NB4 (cell line): Measurements from ENCODE around the gene CORIN.
"Not testable (repeated sequence)": the region's sequence is repeated elsewhere in the genome, so short reads cannot be mapped to it uniquely, and the experiment has no call there.

Experiments
- DNase-seq: peaks from one replicate; pipeline ENCODE4 v3.0.0; 2010; ENCODE audit warnings: low read depth
- H3K4me3 ChIP-seq: one replicate; pipeline ENCODE4 v1.5.1; 2011; ENCODE audit warnings: mild to moderate bottlenecking, low read depth, low read length, moderate library complexity
- MYC ChIP-seq: IDR thresholded peaks from 2 replicates; pipeline ENCODE4 v1.6.1; 2011; ENCODE audit warnings: low read depth, low read length
- POLR2A ChIP-seq: IDR thresholded peaks from 2 replicates; pipeline ENCODE4 v1.6.1; 2011; ENCODE audit warnings: mild to moderate bottlenecking; ENCODE audit not compliant: insufficient read length; ENCODE audit errors: extremely low read depth
- TF ChIP-seq, protein P1 (sequence below): IDR thresholded peaks from 2 replicates; pipeline ENCODE4 v1.6.1; 2011; ENCODE audit warnings: low read depth, low read length
- TF ChIP-seq, protein P2 (sequence below): IDR thresholded peaks from one replicate; pipeline ENCODE4 v1.5.1; 2012; ENCODE audit warnings: low read depth, low read length

CORIN gene

DNA sequence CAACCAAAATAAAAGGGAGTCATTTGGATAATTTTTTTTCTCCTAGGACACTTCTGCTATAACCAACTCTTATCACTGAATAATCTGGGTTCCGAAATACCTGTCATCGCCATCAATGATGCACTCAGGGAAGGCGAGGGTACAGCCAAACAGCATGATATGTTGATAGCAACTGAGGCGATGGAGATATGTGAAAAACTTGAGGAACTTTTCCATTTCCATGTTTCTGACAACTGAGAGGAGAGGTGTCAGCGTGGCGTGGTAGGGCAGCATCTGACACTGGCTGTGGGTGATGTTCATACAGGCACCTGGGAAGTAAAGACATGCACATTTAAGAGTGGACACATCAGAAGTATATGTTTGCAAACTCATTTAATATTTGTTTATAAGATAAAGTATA, 74.6 kb downstream of the CORIN start:
- no peak overlapping the region for H3K4me3 ChIP-seq
- no peak for TF ChIP-seq POLR2A
- TF ChIP-seq, protein P1, sequence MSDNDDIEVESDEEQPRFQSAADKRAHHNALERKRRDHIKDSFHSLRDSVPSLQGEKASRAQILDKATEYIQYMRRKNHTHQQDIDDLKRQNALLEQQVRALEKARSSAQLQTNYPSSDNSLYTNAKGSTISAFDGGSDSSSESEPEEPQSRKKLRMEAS: no peak
- TF ChIP-seq, protein P2, sequence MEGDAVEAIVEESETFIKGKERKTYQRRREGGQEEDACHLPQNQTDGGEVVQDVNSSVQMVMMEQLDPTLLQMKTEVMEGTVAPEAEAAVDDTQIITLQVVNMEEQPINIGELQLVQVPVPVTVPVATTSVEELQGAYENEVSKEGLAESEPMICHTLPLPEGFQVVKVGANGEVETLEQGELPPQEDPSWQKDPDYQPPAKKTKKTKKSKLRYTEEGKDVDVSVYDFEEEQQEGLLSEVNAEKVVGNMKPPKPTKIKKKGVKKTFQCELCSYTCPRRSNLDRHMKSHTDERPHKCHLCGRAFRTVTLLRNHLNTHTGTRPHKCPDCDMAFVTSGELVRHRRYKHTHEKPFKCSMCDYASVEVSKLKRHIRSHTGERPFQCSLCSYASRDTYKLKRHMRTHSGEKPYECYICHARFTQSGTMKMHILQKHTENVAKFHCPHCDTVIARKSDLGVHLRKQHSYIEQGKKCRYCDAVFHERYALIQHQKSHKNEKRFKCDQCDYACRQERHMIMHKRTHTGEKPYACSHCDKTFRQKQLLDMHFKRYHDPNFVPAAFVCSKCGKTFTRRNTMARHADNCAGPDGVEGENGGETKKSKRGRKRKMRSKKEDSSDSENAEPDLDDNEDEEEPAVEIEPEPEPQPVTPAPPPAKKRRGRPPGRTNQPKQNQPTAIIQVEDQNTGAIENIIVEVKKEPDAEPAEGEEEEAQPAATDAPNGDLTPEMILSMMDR: no peak
- no peak for TF ChIP-seq MYC
- DNase-seq: no peak

DNA sequence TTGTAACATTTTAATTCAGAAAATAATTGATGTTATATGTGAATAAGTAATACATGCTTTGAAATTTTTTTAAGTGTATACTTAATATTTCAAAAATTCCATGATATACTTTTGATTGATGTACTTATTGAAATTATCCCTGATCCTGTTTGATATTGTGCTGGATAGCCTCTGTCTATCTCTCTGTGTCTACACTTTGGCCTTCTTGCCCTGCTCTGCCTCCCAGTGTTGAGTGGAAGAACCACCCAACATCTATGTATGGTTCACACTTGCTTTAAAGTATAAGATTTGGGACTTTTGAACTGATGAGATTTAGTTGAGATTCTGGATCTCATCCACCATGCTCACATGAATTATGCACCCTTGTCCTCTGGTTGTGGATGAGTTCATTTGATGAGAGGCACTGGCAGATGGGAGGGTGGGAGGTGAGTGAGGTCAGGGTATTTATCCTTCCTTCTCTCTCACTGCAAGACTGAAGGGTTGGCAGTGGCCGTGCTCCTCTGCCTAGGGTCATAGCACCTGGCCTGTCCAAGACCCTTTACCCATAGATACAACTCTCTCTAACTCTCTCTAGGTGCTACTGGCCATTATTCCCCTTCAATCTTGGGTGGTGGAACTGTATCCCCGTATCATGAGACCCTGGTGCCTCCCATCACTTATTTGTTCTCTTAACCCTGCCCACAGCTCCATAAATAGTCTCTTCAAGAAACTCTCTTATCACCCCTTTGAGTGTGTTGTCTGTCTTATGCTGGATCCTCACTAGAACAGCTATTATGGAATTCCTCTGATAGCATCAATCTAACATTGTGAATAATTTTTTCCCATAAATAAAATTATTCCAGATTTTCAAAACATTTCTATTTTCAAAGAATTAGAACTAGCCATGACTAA, 75.2 kb downstream of the CORIN start:
- TF ChIP-seq POLR2A (no peak), MYC (no peak)
- TF ChIP-seq, protein P1: no peak
- TF ChIP-seq, protein P2: no peak
- no peak overlapping the region for H3K4me3 ChIP-seq
- no peak for DNase-seq

DNA sequence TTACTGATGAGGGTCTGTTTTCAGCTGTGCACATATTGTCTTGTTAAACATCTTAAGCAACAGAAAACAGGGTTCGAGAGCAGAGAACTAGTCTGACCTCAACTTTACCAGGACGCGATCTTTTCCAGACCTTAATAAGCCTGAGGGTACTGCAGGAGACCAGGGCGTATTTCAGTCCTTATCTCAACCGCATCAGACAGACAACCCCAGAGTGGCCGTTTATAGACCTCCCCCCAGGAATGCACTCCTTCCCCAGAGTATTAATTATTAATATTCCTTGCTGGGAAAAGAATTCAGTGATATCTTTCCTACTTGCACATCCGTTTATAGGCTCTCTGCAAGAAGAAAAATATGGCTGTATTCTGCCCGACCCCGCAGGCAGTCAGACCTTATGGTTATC, 84.6 kb downstream of the CORIN start:
- H3K4me3 ChIP-seq, DNase-seq: not testable (repeated sequence)

DNA sequence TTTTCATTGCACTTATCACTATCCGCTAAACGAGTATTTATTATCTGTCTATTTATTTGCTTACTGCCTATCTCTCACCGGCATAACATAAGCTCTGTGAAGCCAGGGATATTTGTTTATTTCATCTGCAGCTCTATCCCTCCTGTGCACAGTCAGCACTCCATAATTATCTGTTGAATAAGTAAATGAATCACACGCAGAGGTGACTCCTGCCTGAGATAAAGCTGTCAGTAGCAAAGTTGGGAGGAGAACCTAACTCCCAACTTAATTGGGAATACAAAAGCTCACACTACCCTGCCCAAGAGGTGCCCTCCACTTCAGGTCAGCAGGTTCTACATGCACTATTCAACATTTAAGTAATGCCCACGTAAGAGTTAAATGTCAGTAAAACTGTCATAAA, 85.7 kb downstream of the CORIN start:
- TF ChIP-seq, protein P1: no peak
- TF ChIP-seq, protein P2: no peak
- TF ChIP-seq POLR2A (no peak), MYC (no peak)
- H3K4me3 ChIP-seq: no peak overlapping the region
- no peak for DNase-seq

DNA sequence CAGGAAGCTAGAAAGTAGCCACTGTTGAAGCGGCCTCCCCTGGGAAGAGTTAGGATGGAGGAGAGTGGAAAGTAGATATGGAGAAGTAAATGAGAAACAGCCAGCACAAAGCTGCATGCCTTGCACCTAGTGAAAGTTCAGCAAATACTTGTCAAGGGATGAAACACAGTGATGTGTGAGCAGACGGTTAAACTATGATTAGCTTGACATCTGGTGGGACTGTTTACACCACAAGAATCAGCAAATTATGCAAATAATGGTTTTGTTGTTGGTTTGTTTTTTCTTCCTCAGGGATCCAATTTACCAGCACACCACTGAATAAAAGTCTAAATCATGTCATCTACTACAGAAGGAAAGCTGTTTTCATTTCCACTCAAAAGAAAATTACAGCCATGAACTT, 87.1 kb downstream of the CORIN start:
- TF ChIP-seq POLR2A: no peak
- TF ChIP-seq, protein P2: no peak
- TF ChIP-seq, protein P1: no peak
- TF ChIP-seq MYC: no peak
- DNase-seq: no peak
- H3K4me3 ChIP-seq: no peak overlapping the region

DNA sequence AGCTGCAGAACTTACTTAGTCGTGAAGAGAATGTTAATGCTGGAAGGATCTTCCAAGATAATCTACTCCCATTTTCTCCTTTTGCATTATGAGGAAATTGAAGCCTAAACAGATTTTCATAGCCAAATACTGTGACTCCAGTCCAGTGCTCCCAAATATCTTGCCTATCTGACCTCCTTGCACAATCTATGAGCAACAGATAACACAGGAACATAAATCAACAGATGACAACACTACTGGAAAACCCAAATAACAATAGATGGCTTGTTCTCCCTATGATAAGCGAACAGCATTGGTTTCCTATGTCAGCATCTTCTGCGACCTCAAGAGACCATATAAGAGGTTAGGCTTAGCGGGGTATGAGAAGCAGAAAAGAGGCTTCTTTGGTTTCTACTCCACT, 88.0 kb downstream of the CORIN start:
- no peak overlapping the region for H3K4me3 ChIP-seq
- DNase-seq: no peak
- TF ChIP-seq, protein P1: no peak
- no peak for TF ChIP-seq POLR2A

DNA sequence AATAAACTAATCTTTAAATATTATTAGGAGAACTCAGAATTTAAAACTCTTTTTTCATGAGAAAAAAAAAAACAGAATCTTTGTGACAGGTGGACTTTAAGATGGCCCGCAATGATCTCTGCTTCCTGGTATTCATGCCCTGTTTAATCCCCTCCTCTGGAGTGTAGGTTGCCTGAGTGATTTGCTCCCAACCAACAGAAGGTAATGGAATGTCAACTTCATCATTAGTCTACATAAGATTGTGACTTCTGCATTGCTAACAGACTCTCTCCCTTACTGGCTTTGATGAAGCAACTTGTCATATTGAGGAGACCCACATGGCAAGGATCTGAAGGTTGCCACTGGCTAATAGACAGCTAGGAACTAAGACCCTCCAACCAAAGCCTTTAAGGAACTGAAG, 88.8 kb downstream of the CORIN start:
- no peak for DNase-seq
- TF ChIP-seq POLR2A: no peak
- TF ChIP-seq, protein P1: no peak
- no peak for TF ChIP-seq MYC
- TF ChIP-seq, protein P2: no peak
- H3K4me3 ChIP-seq: no peak overlapping the region
